T-helper 2 cell (primary cell): ENCODE results near the gene FAM234B.

Experiments
- DNase-seq, 5 experiments: peaks; one replicate each; pipeline versions ENCODE4 v3.0.0 to v3.0.0-alpha.2; 2012 to 2022
- total RNA-seq, 2 donors: gene quantifications; one replicate each; lab custom pipeline; 2026; lab: John Stamatoyannopoulos, UW

Gene FAM234B, protein sequence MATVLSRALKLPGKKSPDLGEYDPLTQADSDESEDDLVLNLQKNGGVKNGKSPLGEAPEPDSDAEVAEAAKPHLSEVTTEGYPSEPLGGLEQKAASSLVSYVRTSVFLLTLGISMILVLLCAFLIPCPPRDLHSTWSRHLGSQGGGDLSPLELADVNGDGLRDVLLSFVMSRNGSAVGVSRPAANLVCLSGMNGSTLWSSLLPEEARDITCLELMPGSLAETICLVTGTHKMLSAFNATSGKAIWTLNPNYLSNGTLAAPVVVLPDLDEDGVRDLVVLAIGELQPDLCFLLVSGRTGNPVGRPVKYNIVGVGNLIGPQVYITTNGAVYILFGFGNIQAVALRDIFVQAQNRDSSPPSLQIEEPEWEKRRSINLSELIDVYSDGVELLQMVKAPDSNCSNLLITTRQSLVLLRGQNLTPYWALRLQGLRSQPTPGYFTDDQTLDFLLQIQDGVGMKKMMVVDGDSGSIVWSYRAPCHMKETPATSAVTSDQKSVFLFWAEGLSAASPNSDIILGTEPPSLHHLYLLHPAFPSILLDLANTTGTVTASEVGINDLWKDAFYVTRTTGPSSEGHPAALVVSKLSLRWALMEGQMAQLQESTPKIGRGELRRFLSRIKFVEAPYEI
- total RNA-seq = 4.0 to 4.1 reads per million in 2 donors

DNA sequence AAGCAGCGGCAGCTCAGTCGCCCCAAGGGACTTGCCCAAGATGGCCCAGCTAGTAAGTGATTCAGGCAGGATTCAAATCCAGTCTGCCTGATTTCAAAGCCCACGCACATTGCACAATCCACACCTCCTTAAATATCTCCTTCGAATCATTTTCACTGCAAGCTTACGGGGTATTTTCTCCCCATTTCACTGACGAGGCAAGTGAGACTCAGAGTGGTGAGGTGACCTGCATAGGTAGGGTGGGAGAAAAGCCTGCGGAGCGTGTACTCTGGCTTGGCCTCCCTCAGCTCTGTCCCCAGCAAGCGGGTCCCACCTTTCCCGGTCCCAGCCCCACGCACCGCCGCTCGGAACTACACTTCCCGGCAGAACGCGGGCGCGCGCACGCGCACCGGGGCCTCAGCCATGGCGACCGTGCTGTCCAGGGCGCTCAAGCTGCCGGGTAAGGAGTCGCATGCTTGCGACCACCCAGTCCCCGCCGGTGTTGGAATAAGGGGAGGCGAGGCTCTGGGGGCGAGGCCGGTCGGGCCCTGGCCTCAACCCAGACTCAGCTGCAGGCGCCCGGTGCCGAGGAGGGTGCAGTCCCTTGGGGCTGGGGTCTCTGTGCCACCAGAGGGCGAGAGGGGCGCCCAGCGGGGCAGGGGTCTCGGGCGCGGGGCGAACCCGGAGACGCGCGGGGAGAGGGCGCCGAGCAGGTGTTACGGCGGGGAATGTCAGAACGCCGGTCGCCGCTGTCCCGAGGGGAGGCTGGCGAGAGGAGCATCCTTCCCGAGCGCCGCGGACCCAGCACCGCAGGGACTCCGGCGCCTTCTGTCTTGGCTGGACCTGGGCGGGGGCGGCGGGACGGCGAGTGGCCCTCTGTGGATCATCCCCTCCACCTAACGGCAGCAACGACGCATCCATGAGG lies at the start of gene FAM234B:
TSS of gene FAM234B (plus strand) at position 380 of the 904 bp plus-strand sequence. CDS start at position 403, 23 bp downstream.
- peak; percentile 30 to 70 (median 52) for DNase-seq

DNA sequence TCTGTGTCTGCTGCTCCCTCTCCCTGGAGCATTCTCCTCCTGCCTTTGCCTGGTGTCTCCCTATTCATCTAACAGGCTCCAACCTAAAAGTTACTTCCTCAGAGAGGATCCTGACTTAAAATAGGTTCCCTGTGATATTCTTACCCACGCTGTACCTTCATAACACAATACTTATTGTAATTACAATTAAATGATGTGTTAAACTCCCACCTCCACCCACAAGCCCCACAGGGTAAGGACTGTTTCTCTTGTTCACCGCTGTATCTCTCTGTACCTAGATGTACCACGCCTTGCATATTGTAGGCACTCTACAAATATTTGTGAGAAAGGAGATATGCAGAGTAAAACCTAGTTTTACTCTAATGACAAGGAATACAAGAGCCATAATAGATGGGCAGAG lies 49.1 kb upstream of the FAM234B start:
- DNase-seq = no peak

DNA sequence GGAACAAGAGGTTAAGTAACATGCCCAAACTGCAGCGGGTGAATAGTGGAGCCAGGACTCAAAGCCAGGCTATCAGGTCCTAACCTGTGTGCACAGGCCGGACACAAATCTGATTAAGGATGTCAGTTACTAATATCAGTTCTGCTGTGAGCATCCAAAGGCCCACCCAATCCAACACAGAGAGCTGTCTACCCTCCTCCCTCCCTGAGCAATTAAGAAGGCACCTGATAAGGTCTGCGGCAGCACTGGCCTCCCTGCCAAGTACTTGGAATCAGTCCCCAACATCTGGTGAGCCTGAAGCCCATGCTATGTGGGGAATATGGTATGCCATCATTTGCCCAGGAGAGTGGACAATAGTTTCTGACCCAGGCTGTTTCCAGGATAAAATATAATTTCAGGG lies 48.0 kb upstream of the FAM234B start:
- DNase-seq = no peak

DNA sequence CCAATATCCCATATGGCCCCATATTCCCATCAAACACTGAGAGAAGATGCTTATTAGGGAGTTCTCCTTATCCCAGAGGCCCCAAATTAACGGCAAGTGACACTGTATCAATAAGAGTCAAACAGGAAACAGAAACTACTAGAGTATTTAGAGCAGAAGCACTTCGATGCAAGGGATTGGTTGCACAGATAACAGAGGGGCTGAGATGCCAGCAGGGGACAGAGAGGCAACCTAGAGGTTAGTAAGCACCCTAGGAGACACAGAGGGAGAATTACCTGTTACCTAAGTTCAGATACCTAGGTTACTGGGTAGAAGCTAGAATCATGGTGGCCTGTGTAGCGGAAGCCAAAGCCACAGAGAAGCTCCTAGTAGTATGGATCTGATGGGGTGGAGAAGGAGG lies 47.0 kb upstream of the FAM234B start:
- DNase-seq = no peak

DNA sequence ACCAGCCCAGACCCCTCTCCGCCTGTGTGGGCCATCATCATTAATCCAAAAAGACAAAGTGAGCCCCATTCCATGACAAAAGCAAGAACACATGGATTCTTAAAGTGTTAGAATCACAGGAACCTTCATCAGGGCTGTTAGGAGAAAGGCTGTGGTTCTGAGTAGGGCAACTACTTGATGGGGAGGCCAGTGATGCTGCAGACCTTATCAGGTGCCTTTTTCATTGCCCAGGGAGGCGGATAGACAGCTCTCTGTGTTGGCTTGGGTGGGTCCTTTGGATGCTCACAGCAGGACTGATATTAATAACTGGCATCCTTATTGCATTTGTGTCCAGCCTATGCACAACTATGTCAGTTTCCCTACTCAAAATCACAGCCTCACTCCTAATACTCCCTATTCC lies 46.4 kb upstream of the FAM234B start:
- no peak for DNase-seq

DNA sequence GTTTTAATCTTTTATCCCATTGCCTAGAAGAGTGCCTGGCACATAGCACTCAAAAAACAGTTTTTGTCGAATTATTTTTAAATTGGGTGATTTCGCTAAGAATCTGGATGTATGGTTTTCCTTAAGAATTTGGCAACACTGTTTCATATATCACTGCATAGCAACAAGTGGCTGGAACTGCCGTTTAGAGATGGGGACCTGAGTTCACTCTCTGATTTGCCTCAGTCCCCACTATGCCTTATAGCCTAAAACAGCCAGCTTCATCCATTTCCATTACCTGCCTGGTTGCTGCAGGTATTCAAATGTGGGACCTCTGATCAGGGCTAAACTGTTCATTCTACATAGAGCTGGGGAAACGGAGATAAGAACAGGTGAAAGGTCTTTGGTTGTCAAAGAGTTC lies 45.9 kb upstream of the FAM234B start:
- no peak for DNase-seq

DNA sequence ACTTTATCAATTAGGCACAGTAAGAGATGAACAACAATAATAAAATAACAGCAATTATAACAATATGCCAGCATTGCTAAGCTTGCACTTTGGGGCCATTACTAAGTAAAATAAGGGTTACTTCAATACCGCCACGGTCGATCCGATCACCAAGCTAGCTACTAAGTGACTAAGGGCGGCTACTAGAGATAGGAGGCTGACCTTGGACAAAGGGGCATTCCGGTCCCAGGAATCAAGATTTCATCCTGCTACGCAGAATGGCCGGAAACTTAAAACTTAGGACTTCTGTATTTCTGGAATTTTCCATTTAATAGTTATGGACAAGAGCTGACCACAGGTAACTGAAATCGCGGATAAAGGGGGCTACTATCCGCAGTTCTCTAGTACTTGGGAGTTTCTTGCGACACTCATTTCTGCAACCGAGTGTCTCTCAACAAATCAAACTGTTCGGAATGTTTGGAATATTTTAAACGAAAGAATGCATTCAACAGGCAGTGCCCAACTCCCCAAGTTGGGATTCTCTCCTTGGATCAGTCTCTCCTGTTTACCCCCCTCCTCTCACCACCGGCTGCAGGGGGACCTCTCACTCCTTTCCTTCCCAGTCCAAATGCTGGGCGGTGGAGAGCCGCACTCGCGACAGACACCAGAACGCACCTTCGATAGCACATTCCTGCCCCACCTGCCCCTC lies 44.8 kb upstream of the FAM234B start:
- no peak for DNase-seq

DNA sequence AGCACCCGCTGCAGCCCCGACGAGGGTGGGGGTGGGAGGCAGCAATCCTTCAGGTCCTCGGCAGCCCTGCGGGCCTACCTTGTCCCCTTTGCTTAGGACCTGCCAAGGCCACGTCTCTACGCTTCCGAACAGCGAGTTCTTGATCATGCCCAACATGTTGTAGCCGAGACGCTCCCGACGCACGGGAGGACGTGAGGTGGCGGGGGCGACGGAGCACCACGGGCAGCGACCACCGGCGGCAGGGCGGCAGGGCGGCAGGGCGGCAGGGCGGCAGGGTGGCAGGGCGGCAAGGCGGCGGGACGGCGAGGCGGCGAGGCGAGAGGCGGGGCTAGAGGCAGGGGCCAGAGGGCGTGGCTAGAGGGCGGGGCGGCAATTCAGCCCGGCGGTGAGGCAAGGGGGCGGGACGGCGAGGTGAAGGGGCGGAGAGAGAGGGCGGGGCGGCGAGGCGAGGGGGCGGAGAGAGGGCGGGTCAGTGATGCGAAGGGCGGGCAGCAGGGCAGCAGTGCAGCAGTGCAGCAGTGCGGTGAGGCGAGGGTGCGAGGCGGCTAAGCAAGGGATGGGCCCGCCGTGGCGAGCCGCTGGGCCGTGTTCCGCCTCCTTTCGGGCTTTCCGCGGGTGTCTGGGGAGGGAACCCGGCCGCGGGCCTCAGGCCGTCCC lies 44.1 kb upstream of the FAM234B start, which contains the start of gene HEBP1:
TSS of gene HEBP1 (minus strand) at position 307 of the 657 bp plus-strand sequence. CDS start at position 156, 151 bp downstream.
- peak; percentile 88 to 98 (median 93) for DNase-seq

DNA sequence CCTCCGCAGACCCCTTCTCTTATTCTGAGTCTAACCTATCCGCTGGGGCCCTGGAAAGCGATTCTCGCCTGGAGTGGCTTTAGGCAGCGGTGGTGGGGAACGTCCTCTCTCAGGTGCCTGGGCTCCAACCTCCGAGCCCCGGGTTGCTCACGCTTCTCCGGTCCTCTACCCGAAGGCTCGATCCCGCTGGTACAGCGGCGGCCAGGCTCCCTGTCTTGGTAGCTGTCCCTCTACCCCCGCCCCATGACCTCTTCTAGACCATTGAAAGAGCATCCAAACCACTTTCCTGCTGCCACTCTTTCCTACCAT lies 43.6 kb upstream of the FAM234B start:
- DNase-seq = peak in 1 of 5 experiments; percentile 44

DNA sequence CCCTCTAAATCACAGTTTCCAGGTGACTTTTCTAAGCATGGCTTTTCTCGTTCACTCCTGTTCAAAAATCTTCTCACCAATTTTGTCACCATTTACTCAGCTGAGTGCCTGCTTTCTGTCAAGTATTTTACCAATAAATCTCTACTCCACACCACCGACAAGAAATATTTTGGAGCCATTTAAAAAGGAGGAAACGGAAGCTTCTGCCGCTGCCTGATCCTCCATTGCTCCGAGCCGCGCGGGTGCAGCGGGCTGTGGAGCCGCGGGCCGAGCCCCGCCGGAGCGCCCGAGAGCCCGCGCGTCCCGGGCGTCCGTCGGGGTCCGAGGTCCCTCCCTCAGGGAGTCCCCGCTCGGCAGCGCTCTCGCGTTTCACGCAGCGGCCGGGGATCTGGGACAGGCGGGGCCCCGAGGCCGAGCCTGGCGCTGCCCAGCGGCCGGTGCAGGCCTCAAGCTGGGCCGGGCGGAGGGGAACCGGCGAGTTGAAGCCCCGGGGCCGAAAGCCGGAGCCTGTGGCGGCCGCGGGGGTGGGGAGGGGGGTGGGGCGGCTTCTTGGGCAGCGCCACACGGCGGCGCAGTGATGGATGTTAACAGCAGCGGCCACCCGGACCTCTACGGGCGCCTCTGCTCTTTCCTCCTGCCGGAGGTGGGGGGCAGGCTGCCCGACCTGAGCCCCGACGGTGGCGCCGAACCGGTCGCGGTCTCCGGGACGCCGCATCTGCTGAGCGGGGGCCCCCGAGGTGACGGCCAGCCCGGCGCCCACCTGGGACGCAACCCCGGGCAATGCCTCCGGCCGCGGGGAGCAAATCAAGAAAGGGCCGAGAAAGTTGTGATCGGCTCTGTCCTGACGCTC lies 43.0 kb upstream of the FAM234B start:
- DNase-seq = peak; percentile 8 to 46 (median 25)

DNA sequence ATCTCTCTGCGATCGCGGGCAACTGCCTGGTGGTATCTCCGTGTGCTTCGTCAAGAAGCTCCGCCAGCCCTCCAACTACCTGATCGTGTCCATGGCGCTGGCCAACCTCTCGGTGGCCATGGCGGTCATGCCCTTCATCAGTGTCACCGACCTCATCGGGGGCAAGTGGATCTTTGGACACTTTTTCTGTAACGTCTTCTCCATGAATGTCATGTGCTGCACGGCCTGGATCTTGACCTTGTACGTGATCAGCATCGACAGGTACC lies 42.5 kb upstream of the FAM234B start:
- DNase-seq = no peak

DNA sequence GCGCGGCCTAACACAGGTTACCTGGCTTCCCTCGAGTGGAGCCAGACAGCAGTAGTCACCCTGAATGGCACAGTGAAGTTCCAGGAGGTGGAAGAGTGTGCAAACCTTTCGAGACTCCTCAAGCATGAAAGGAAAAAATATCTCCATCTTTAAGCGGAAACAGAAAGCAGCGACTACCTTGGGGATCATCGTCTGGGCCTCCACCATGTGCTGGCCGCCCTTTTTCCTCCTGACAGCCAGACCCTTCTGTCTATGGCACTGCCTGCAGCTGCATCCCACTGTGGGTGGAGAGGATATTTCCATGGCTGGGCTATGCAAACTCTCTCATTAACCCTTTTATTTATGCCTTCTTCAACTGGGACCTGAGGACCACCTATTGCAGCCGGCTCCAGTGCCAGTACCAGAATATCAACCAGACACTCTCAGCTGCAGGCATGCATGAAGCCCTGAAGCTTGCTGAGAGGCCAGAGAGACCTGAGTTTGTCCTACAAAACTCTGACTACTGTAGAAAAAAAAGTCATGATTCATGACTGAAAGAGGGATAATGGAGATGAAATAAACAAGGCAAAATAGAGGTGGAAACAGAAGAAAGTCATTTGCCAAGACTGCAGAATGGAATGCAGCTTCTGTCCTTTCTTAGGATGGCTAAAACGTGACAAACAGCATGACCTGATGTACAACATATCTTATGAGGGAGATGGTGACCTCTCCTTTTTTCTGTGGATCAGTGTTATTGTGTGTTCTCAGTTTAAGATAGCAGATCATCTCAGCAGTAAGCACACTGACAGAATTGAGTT lies 41.7 kb upstream of the FAM234B start:
- no peak for DNase-seq

DNA sequence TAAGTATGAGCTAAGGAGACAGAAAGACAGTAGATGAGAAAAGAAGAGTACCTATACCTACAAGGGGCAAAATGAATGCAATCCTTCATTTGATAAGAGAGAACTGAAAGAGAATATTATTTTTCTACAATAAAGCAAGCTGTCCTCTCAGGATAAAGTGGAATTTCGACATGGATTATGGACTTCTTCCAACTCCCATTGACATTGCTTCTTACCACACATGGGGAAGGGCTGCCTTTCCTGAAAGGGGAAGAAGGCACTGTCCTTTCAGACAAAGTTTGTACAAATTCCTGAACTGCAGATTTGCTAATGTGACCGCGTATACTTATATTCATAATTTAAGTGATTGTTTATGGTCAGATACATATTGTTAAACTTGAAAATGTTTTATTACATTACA lies 39.8 kb upstream of the FAM234B start:
- no peak for DNase-seq

DNA sequence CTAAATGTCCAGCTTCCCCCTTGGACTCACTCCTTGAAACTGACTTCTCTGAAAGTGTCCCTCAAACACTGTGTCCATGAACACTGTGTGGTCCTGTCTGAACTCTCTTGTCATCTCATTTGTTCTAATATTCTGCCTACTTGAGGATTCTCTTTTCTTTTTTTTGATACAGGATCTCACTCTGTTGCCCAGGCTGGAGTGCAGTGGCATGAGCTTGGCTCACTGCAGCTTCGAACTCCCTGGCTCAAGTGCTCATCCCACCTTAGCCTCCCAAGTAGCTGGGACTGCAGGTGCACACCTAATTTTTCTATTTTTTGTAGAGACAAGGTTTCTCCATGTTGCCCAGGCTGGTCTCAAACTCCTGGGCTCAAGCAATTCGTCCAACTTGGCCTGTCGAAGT lies 39.2 kb upstream of the FAM234B start:
- no peak for DNase-seq

DNA sequence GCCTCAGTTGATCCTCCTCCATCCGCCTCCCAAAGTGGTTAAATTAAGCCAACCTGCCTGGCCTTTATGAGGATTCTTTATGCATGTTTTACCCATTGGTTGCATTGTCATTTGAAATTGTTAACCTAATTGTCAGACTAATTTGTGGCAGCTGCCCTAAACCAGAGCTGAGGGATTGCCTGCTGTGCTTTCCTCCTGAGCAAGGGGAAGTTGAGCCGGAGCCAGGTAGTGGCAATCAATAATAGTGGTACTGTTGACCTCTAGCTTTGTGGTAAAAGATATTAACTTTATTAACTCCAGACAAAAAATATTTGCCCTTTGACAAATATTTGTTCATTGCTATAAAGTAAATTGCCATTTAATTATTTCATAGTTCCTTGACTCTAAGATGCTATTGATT lies 38.5 kb upstream of the FAM234B start:
- no peak for DNase-seq

DNA sequence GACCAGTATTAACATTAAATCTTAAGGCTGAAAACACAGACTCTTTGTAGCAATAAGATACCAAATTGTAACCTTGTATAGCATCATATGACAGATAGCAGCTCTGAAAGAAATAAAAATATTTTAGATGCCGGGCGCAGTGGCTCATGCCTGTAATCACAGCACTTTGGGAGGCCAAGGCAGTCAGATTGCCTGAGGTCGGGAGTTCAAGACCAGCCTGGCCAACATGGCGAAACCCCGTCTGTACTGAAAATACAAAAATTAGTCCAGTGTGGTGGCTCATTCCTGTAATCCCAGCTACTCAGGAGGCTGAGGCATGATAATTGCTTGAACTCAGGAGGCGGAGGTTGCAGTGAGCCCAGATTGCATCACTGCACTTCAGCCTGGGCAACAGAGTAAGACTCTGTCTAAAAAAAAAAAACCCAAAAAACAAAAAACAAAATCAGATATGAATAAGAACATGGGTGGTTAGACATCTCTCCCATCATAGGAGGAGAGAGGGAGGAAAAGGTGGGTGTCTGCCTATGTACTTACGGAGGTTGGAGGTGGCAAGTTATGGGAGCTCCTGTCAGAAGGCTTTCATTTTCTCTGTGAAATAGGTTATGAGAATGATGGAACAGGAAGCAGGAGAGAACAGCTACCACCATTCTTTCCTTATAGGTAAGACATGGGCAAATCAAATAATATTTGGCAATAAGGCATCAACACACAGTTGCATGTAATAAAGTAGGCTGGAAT lies 36.5 kb upstream of the FAM234B start:
- DNase-seq = no peak

DNA sequence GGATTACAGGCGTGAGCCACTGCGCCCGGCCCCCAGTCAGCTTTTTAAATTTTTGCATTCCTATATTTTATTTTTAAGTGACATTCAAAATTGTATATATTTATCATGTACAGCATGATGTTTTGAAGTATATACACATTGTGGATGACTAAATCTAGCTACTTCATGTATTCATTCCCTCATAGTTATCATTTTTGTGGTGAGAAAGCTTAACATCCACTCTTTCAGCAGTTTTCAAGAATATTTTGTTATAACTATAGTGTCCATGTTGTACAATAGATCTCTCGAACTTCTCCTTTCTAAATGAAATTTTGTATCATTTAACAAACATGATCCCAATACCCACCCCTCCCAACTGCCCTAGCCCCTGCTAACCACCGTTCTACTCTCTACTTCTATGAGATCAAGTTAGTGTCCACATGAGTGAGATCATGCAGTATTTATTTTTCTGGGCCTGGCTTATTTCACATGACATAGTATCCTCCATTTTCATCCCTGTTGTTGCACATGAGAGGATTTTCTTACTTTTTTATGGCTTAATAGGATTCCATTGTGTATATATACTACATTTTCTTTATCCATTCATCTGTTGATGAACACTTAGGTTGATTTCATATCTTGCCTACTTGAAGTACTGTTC lies 35.3 kb upstream of the FAM234B start:
- no peak for DNase-seq

DNA sequence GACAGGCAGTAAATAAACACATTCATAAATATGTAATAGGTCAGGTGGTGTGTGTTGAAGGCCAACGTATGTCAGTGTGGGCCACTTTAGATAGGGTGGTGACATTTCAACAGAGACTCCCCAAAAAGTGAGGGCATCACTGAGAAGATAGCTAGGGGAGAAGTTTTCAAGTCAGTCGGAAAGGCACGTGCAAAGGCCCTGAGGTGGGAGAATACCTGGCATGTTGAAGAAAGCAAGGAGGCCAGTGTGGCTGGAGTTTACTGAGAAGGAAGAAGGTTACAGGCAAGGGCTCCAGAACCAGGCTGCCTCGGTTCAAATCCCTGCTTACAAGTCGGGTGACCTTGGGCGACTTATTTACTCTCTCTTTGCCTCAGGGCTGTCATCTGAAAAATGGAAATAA lies 33.1 kb upstream of the FAM234B start:
- DNase-seq = no peak

DNA sequence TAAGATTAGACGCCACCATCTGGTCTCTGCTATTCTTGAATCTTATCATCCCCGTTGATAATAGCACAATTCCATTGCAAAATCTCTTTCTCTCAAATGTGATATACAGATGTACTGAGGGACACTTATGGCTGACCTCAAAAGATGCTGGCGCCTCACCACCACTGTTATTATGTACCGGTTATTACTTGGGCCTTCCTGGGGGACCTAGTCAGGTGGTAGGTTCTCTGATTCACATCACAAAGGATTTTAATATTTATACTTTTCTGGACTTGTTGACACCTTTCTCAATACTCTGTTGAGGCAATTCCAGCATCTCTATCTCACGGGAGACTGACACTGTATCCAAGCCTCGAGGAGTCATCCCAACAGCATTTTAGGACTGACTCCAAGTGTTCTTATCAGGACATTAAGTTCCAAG lies 21.3 kb upstream of the FAM234B start:
- no peak for DNase-seq
